AG04450 (cell line): Measurements from ENCODE around the gene NSMF. TPM values are rescaled to one million over a fixed set of nuclear protein-coding genes. Genes with fewer than 3 reads are reported as not detected.

ENCODE experiments used
- CTCF ChIA-PET: fragments of 300-600, 350-600 bp; formaldehyde crosslinking; extraction: SDS; loops from one replicate; lab custom pipeline; 2022; ENCODE audit warnings: antibody characterized with exemption, inconsistent platforms; lab: Charles Lee
- POLR2A ChIA-PET: fragments of 350-600 bp; formaldehyde crosslinking; extraction: SDS; loops from one replicate; lab custom pipeline; 2021; ENCODE audit warnings: antibody characterized with exemption, inconsistent platforms; lab: Yijun Ruan, JAX
- DNase-seq: peaks from one replicate; pipeline ENCODE4 v3.0.0-alpha.2; 2011; ENCODE audit warnings: low read depth, low spot score
- H3K27ac ChIP-seq: one replicate; pipeline ENCODE4 v1.5.1; 2012; ENCODE audit warnings: low read depth, low read length, control low read depth
- H3K27me3 ChIP-seq: one replicate; pipeline ENCODE4 v1.6.0; 2012; ENCODE audit warnings: low read length; ENCODE audit not compliant: control insufficient read depth, insufficient read depth
- H3K4me3 ChIP-seq: 2 replicates; pipeline ENCODE4 v1.5.1; 2011; ENCODE audit warnings: mild to moderate bottlenecking, low read depth, low read length, control low read depth
- H3K9me3 ChIP-seq: 2 replicates; pipeline ENCODE4 v1.5.1; 2012; ENCODE audit warnings: low read length; ENCODE audit not compliant: control insufficient read depth, insufficient read depth
- CTCF ChIP-seq: IDR thresholded peaks from 2 replicates; pipeline ENCODE4 v1.5.1; 2011; ENCODE audit warnings: low read depth, low read length, control low read depth, inconsistent platforms
- polyA plus RNA-seq: library from polyadenylated mRNA; depleted of rRNA; stranded (reverse); fragments of >200 nt; gene quantifications from 2 replicates; pipeline ENCODE4 v1.2.3, GENCODE V29; 2011

NSMF gene
- polyA plus RNA-seq, 1 experiment, result 20.7 TPM

GRCh38 chr9:137502008-137502911 lies 43.1 kb upstream of the NSMF start:
- ChIA-PET POLR2A (no interaction called here), CTCF (no interaction called here)
- Histone ChIP-seq H3K4me3 (no peak overlapping the region), H3K27me3 (peaks cover 6% of the 10 kb centered on the region), H3K27ac (no peak overlapping the region), H3K9me3 (peaks cover 55% of the 10 kb centered on the region)
- no peak for TF ChIP-seq CTCF
- DNase-seq, result no peak

- H3K27me3 ChIP-seq, result peaks cover 6% of the 10 kb centered on the region
- no peak for TF ChIP-seq CTCF
- H3K27ac ChIP-seq, result no peak overlapping the region
- peaks cover 48% of the 10 kb centered on the region for H3K9me3 ChIP-seq
- DNase-seq, result no peak
- H3K4me3 ChIP-seq, result no peak overlapping the region
- ChIA-PET POLR2A (no interaction called here), CTCF (no interaction called here)
Measured at GRCh38 chr9:137501457-137501856, 42.3 kb upstream of the NSMF start.

GRCh38 chr9:137500666-137501397 lies 41.7 kb upstream of the NSMF start:
- H3K4me3 ChIP-seq, result no peak overlapping the region
- TF ChIP-seq CTCF, result no peak
- ChIA-PET POLR2A (no interaction called here), CTCF (no interaction called here)
- peaks cover 6% of the 10 kb centered on the region for H3K27me3 ChIP-seq
- peaks cover 42% of the 10 kb centered on the region for H3K9me3 ChIP-seq
- DNase-seq, result no peak
- H3K27ac ChIP-seq, result no peak overlapping the region

GRCh38 chr9:137499858-137500661 lies 40.9 kb upstream of the NSMF start:
- H3K9me3 ChIP-seq, result peaks cover 36% of the 10 kb centered on the region
- POLR2A ChIA-PET, result no interaction called here
- DNase-seq, result no peak
- CTCF ChIA-PET, result no interaction called here
- H3K27ac ChIP-seq, result no peak overlapping the region
- TF ChIP-seq CTCF, result no peak
- H3K27me3 ChIP-seq, result peaks cover 6% of the 10 kb centered on the region
- no peak overlapping the region for H3K4me3 ChIP-seq
